A549 treated with DMSO at 1 μM for 4 hours (cell line): ENCODE data around the gene UPB1. TPM values are rescaled to one million over a fixed set of nuclear protein-coding genes. Genes with fewer than 3 reads are reported as not detected.

Experiments
- total RNA-seq: library from RNA; stranded (reverse); fragments of 200-300 nt; extraction: Qiagen RNA extraction; gene quantifications from 5 replicates; pipeline ENCODE4 v1.2.3, GENCODE V29; 2022; ENCODE audit warnings: low read depth

Gene UPB1
- total RNA-seq: not detected in 5 replicates

DNA sequence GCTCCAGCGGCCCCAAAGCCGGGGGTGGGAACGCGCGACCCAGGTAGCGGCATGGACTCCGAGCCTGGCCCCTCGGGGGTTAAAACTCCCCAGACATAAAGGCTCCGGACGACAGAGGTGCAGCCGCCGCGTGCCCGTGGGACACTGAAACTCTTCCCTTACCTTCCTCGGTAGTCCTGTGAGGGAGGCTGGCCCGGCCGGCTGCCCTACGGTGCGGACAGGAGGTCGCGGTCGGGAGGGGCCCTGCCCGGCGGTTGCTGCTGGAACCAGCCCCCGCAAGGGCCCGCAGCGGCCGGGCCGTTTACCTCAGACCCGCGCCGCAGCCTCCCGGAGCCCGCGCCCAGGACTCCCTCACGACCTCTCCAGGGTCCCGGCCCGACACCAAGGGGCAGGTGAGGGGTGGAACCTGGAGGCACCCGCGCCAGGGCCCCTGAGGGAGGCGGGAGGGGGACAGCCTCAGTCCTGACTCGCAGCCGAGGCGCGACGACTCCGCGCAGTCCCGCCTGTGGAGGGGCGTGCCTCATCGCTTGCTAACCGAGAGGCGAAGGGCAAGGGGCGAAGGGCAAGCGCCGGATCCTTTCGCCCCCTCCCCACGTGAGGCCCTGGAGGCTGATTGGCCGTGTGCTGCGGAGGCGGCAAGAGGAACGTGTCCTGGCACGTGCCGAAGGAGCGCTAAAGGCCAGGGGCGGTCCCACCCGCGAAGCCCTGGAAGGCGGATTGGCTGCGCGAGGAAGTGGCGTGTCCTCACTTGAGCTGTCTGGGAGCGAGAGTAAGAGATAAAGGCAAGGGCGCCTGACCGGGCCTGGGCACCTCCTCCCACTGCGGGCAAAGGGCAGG lies at the start of gene UPB1:
Gene UPB1, plus strand, starts transcription at position 805 of the 837 bp plus-strand sequence. CDS start 72 bp downstream, outside the sequence.

DNA sequence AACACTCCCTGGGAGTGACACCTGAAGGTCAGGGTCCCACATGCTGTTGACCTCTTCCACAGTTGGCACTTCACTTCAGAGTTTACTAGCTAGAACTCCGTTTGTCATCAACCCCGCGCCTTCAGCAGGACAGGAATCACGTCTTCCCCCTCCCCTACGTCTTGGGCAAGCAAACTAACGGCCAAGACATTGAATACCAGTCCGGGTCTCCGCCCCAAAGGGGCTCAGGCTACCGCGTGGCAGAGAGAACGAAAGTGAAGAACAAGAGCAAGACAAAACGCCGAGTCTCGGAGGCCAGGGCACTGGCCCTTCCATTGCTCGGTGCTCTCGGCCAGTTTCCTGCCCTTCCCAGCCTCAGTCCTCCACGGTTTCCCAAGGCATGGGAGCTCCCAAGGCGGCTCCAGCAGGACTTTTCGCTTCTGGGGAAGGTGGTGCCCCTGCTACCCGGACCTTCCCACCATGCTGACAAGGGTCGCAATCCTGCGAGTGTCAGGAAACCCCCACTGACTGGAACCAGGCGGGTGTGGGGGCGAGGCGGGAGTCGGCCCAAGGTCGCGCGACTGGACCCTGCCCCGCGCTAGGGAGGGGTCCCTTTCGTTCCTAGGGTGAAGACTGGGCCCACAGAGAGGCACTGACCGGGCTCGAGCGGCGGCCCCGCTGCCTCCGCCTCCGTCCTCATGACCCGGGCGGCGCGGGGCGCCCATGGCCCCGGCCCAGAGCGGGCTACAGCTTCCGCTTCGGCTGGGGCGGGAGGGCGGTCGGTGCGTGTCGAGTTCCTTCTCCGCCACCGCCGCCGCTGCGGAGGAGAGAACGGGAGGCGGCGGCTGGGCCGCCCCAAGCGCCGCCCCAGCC lies 59.4 kb downstream of the UPB1 start, which contains the start of gene GUCD1:
Gene GUCD1, minus strand, starts transcription at position 826 of the 852 bp plus-strand sequence. Its CDS starts 147 bp downstream, at position 679.

DNA sequence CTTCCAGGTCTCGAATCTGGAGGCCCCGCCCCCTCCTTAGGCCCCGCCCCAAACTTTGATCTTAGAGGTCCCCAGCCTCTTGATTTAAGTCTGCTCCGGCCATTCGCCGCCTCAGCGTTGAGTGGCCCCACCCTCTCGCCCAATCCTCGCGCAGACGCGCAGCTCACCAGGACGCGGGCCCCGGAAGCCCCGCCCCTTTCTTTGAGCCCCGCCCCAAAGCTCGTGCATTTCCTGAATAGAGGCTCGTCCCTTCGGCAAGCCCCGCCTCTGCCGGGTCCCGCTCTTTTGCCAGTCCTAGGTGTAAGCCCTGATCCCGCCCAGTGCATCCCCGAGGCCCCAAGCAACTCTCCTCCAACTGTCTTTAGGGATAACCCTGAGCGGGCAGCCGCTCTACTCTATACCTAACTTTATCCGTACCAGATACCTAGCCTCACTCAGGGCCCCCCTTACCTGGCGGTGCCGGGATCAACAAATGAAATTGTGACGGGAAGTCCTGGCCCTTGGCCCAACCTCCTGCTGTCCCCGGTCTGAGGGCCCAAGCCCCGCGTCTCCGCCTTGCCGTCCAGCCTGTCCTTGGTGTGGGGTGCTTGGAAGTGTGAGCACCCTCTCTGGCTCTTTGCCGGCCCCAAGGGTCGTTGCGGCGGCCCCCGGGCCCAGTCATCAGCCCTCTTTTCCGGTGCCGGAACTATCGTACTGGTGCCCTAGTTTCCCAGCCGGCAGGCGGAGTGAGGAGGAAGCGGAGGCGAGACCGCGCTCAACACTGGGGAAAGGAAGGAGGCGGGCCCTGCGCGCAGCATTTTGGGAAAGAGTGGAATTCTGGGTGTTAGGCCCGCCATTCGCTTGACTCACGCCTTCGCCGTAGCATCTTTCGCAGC lies 60.3 kb downstream of the UPB1 start, which contains the start of gene SNRPD3:
Gene SNRPD3, plus strand, starts transcription at position 835 of the 875 bp plus-strand sequence. CDS start 1,676 bp downstream, outside the sequence.

Other genes starting within 250 kb of the UPB1 start
- gene SPECC1L, start 224.5 kb upstream of the UPB1 start, total RNA-seq: 13.4 to 16.6 TPM (median 15.1 TPM) in 5 replicates
- 0.83 to 1.3 TPM (median 0.98 TPM) in 5 replicates for gene ADORA2A, start 67.7 kb upstream of the UPB1 start, total RNA-seq
- gene GUCD1, start 59.8 kb downstream of the UPB1 start, total RNA-seq: 46.2 to 63.5 TPM (median 49.2 TPM) in 5 replicates
- gene SNRPD3, start 60.7 kb downstream of the UPB1 start, total RNA-seq: 142 to 224 TPM (median 144 TPM) in 5 replicates
- gene LRRC75B, start 97.7 kb downstream of the UPB1 start, total RNA-seq: 5.8 to 8.8 TPM (median 7.7 TPM) in 5 replicates
- 100 to 117 TPM (median 105 TPM) in 5 replicates for gene GGT1, start 107.9 kb downstream of the UPB1 start, total RNA-seq